ENCODE results near the gene ABI3.

ABI3 gene

DNA sequence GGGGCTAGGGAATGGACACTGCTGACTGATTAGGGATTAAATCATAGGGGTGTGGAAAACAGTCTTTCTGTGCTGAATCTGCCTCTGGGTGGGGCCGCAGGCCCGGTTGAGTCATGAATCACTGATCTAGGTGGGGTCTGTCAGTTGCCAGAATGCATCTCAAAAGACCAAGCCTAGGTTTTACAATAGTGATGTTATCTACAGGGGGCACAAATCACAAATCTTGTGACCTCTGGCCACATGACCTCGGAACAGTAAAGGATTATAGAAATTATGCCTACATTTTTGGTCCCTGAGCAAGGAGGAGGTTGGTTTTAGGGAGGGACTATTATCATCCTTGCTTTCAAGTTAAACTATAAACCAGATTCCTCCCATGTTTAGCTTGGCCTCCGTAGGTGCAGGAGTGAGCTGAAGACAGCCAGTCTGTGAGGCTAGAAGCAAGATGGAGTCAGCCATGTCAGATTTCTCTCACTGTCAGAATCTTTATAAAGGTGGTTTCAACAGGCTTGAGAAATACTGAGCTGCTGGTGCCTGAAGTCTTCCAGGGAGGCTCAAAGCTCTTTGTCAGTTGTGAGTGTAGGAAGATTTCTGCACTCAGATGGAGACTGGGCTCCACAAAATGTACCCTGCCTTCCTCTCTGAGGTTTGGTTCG lies 13.0 kb upstream of the ABI3 start:
- peak; percentile 43 for DNase-seq (ENCODE audit: low read depth)

DNA sequence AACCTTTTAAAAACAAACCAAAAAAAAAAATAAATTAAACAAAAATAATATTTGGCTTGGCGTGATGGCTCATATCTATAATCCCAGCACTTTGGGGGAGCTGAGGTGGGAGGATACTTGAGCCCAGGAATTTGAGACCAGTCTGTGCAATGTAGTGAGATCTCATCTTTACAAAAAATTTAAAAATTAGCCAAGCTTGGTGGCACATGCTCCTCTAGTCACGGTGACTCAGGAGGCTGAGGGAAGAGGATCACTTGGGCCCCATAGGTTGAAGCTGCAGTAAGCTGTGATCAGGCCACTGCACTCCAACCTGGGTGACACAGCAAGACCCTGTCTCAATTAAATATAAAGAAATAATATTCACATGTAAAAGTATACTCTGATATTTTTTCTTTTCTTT lies 12.3 kb upstream of the ABI3 start:
- DNase-seq (ENCODE audit: low read depth): no peak

DNA sequence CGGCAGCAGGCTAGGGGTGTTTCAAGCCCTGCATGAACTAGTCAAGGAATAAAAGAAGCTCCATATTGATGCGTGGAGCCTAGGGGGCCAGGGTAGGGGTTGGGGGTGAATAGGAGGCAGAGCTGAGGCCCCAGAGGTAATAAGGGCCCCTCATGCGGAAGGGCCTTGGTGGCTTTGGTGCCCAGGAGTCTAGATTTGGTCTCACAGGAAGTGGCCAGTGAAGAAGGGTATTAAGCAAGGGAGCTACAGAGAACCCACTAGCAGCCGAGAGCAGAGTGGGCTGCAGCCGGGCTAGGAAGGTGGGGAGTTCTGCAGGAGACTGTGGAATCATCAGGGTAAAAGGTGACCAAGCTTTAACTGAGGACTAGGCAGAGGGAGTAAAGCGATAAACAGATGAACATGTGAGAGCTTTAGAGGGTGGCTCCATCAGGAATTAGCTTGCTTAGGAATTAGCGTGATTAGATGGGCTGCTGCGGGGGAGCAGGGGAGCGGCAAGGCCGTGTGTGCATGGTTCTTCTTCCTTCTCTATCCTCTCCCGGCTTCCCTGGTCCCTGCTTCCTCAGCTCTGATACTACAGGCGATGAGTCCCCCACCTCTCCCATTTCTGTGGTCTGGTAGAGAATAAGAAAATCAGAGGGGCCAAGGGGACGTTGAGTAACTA lies 10.0 kb upstream of the ABI3 start:
- no peak for DNase-seq (ENCODE audit: low read depth)

DNA sequence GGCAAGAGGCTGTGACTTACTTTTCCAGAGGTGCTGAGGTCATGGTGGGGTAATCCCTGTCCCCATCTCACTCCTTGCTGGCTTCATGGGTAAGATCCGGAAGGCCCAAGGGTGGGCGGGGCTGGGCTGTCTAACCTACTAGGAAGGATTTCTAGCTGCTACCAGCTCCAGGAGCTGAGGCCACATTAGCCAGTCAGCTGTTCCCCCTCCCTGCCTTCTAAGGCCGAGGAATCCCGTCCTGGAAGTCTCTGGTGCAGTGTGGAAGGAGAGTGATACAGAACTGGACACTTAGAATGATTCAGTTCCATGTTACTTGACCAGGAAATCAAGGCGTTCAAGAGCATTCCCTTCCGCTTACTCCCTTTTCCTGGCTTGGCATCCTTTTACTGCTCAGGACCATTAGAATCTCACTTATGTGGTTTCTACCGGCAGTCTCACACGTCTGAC lies 9.0 kb upstream of the ABI3 start:
- peak; percentile 86 for DNase-seq (ENCODE audit: low read depth)

DNA sequence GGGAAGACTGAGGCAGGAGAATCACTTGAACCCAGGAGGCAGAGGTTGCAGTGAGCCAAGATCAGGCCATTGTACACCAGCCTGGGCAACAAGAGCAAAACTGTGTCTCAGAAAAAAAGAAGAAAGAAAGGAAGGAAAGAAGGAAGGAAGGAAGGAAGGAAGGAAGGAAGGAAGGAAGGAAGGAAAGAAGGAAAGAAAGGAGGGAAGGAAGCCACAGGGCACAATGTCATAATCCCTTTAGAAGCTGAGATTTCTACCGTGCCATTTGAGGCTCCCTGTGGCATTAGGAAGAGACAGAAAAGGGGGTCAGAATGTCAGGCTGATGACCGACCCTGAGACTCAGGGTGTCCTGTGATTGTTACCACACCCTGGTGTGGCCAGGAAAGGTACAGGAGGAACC lies 6.7 kb upstream of the ABI3 start:
- DNase-seq (ENCODE audit: low read depth): no peak

DNA sequence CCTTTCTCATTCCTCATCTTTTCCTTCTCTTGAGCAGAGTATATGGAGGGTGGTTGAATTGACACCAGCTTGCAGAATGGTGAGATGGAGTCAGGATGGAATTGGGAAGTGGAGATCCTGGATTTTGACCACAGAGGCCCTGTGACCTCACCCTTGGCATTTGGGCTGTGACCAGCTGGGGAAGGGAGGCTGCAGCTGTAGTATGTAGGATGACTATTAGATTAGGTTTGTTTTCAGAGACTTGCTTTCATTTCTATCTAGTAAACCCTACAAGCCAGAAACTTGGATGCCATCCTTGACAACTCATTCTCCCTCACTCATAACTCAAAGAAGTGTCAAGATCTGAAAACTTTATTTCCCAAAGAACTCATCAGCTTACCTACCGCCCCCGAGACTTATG lies 6.0 kb upstream of the ABI3 start:
- no peak for DNase-seq (ENCODE audit: low read depth)

DNA sequence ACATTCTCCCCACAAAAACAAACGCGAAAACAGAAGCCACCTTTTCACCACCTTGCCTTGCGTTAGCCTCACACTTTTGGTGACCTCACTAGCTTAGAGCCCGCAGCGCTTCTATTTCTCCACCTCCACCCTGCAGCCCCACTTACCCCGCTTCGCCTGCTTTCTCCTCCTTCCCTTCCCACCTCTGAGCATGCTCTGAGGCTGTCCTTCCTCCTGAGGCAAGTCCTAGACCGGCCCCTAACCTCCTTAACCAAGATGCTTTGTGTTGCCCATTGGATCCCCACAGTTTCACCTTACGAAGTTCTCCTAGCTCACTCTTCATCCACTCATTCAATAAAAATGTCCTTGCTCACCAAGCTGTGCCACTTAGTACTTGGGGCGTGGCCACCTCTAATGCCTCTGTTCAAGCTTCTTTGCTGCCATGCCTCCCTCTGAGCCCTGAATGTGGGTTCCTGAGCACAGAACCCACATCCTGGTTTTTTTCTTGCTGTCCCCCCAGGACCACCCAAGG lies 1.4 kb upstream of the ABI3 start:
- DNase-seq (ENCODE audit: low read depth): peak; percentile 73

DNA sequence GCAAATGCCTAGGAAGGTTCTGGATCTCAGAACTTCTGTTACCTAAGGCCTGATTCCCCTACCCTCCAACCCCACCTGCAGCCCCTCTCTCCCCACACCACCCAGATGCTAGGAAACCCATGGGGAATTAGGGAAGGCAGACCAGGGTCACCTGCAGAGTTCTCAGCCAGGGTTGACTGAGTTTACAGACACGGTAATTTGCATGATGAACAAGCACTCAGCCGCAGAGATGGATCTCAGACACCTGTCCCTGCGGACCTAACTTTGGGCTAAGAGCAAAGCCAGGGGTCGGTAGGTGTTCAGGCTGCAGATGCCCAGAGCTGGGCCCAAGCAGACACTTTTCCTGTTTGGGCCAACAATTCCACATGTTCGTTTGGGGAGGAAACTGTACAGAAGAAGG lies 2.9 kb downstream of the ABI3 start:
- no peak for DNase-seq (ENCODE audit: low read depth)

DNA sequence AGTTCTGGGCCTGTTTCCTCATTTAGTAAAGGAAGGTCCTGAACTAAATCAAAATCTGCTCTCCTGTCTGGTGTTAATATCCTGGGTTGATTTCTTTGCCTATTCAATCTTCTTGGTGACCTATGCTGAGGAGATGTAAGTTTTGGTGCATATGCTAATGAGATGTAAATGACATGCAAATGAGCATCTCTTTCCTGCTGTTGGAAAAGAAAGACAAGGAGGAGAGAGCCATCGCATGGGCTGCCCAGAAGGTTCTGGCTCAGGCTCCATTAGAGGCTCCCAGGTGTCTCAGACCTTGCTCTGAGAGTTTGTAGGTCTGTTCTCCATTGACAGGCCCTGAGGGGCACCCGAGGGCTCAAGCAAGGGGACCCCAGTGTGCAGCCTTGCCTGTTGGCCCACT lies 3.3 kb downstream of the ABI3 start:
- DNase-seq (ENCODE audit: low read depth): no peak

DNA sequence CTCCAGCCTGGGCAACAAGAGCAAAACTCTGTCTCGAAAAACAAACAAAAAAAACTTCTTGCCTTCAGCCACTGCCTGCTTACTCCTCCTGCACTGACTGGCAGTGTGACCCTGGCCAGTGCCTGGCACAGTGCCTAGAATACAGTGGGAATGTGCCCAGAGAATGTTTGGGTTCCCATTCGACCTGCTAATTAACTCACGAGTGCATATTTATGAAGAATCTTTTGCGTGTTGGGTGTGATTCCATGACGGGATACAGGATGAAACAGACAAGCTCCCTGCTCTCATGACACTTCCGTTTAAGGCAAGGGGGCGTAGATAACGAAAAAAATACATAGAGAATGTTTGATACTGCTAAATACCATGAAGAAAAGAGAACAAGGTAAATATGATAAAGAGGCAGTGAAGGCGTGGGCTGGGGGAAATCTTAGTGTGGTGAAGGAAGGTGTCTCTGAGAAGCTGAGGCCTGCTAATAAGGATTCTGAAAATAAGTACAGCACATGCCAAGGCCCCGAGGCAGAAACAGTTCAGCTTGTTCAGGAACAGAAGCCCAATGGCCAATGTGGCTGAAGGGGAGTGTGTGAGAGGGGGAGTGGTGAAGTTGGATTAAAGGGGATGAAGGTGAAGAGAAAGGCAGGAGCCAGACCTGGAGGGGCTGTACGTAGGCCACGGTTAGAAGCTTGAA lies 4.3 kb downstream of the ABI3 start:
- no peak for DNase-seq (ENCODE audit: low read depth)

DNA sequence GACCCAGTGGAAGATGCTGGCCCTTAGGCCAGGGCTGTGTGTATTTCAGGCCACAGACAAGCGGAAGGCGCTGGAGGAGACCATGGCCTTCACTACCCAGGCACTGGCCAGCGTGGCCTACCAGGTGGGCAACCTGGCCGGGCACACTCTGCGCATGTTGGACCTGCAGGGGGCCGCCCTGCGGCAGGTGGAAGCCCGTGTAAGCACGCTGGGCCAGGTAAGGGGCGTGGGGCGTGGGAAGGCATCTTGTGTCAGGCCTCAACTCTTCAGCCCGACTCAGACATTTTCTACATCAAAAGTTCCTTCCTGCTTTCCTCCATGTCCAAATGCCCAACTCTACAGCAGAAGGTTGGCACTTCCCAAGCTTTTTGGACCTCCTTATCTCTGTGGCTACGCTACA lies 6.0 kb downstream of the ABI3 start:
- no peak for DNase-seq (ENCODE audit: low read depth)

DNA sequence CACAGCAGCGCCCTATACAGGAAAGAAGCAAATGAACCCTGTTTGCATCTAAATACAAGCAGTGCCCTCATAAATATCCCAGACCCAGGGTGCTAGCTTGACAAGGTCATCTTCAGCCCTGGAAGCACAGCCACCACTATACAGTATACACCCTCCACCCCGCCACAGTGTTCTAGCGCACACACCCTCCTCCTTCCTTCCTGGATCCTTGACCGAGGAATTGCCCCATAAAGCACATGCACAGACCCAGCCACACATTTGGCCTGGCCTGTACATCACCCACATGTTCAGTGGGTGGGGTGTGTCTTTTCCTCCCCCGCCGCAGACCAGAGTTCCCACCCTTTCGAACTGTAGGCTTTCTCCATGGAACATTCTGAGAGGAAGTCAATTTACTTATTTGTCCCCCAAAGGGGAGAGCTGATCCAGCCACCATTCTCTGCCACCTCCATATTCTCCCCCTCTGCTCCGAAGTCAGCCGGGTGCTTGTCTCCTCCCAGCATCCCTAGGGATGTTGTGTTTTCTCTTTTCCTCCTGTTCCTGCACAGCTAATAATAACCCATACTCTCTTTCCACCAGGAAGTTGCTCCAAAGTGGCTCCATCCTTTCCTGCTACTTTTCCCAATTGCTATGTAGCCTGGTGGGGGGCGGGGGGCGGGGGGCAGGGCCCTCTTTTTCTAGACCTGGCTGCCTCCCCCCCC lies 6.6 kb downstream of the ABI3 start:
- DNase-seq (ENCODE audit: low read depth): no peak

DNA sequence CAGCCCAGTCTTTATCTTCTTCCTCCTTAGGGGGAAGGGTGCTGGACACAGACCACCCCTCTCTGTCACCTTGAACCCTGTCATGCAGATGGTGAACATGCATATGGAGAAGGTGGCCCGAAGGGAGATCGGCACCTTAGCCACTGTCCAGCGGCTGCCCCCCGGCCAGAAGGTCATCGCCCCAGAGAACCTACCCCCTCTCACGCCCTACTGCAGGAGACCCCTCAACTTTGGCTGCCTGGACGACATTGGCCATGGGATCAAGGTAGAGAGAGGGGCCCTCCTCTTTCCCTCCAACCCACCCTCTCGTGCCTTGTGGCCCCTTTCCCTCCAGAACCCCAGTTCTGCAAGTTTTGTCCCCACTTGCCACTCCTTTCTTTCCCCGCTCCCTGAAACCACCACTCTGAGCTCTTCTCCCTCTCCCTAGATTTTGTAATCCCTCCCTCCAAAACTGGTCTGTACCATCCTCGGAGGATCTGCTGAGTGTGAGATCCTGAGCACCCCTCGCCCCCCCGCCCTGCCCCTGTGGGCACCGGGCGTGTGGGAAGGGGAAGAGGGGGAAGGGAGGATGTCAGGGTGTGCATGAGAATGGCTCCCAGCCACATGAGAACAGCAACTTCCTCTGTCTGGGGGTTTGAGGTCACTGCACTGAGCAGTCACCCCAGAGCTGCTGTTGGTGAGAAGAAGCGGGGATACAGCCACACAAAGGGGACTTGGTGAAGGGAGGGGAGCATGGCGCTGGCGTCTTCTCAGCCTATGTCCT lies 7.3 kb downstream of the ABI3 start:
- no peak for DNase-seq (ENCODE audit: low read depth)

DNA sequence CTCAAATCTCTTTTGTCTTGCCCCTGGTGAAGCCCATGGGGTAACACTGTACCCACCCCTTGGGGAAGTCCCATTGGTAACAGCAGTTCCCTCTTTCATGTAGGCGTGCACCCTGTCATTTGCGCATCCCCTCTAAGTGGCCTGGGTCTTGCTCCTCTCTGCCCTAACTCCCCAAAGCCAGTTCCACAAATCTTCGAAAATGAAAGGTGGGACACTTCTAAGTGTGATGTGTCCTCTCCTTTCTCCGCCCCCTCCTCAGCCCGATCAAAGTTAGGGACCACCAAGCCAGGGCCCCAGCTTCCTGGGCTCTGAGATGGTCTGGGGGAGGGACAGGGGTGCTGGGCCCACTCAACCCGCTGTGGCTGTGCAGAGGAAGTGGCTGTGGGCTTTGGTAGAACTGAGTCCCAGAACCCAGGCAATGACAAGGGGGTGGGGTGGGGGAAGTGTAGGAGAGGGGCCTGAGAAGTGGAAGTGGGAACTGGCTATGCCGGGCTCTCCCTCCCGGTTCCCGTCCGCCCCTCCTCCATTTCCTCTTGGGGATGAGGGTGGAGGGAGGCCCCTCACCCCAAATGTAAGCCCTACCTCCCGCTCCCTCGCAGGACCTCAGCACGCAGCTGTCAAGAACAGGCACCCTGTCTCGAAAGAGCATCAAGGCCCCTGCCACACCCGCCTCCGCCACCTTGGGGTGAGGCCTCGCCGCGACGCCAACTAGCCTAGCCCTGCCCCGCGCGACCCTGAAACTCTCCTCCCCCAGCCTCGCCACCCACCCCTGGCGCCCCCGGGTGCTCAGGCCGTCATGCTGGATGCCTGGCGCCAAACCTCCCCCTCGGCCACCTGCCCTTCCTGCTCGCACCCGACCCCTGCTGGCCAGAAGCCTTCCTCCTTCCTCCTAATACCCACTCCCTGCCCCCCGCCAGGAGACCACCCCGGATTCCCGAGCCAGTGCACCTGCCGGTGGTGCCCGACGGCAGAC lies 8.7 kb downstream of the ABI3 start:
- DNase-seq (ENCODE audit: low read depth): no peak

DNA sequence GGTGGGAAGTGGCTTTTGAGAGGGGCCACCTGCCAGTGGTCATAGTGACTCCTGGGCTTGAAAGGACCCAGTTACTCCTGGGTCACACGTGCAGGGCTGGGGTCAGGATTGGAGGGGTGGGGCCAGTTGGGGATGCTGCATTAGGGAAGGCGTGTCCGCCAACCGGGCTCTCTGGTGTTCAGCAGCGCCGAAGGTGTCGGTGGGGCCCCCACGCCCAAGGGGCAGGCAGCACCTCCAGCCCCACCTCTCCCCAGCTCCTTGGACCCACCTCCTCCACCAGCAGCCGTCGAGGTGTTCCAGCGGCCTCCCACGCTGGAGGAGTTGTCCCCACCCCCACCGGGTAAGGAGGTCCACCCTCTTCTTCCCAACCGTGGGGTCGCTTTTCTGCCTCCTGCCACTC lies 9.5 kb downstream of the ABI3 start:
- no peak for DNase-seq (ENCODE audit: low read depth)

DNA sequence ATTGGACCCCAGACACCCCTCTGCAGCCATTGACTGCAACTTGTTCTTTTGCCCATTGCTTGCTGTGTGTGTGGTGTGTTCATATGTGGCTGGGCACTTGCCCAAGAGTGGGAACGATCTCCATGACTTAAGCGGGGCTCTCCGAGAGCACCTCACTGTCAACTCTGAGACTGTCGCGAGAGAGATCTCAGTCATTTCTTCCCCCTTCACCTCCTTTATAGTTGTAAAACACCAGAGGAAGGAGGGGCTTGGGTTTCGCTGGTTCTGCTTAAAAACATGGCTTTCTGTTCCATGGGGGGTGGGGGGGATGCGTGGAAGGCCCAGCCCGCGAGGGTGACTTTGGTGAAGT lies 12.6 kb downstream of the ABI3 start:
- no peak for DNase-seq (ENCODE audit: low read depth)

DNA sequence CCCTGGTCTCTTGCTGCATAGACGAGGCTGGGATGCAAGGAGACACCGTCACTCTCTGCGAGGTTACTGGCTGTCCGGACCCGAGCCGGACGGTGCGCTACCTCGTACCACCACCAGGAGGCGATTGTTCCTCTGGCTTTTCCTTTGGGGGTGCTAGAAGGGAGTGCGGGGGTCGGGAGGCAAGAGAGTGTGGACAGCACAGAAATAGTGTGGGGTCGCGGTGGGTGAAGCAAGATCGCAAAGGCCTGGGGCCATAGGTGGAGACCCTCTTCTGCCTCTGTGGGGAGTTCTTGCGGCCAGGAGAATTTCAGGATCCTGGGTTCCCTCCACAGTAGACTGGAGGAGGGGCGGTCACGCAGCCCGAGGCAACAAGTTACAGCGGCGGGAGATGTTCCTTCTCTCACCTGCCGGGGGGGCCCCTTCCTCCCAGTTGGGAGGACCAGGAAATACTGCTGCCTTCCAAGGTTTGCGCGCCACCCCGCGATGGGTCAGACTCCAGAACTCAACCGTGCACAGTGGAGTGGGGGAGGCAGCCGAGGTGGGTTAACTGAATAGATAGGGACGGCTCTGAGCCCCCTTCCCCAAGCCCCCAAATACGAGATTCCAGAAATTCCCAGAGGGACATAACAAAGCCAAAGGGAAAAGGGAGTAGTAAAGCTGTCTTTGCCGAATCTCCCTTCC lies 13.2 kb downstream of the ABI3 start:
- peak; percentile 61 for DNase-seq (ENCODE audit: low read depth)

DNA sequence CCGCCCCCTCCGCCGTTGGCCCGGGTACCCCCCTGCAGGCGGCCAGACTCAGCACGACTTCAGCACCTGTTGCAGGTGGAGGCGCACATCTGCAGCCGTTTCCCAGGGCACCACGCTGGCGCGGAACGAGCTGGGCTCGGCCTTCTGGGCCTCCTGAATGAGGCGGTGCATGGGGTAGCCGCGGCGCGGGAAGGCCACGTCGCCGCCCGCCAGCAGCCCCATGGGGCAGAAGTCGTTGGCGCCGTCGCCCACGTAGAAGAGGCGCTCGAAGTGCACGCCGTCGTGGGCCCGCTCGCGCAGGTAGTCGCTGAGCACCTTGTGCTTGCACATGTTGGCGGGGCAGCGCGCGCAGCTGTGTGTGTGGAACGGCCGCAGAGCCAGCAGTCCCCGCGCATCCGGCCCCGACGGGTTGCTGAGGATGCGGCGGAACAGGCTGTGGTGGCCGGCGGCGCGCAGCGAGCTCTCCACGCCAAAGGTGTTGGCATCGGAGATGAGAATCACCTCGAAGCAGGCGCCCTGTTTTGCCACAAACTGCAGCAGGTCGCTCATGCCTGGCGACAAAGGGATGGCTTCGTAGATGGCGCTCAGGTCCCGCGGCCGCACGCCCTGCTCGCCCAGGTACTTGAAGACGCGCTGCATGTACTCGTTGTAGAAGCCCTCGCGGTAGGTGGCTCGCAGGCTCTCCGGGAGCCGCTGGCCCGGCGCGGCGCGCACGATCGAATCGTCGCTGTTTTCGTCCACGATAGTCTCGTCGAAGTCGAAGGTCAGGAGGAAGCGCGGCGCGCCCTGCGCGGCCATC lies 13.9 kb downstream of the ABI3 start:
- DNase-seq (ENCODE audit: low read depth): peak; percentile 25

DNA sequence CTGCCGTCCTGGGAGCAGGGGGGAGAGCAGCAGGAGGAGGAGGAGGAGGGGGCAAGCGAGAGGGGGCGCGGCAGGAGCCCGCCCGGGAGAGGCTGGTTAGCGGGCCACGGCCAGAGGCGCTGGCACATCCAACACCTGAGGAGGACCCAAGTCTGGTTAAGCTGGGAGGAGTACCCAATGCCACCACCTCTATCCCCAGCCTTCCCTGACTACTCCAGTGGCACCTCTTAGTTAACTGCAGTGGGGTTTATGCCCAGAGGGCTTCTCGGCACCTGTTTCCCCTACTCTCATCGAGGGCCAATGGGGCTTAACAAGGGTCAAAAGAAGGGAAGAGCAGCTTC lies 14.5 kb downstream of the ABI3 start:
- no peak for DNase-seq (ENCODE audit: low read depth)
